ENCODE results near the gene PPP1R10. TPM values are rescaled to one million over a fixed set of nuclear protein-coding genes. Genes with fewer than 3 reads are reported as not detected.
"Not testable (repeated sequence)": the region's sequence is repeated elsewhere in the genome, so short reads cannot be mapped to it uniquely, and the experiment has no call there.

The PPP1R10 gene
- total and polyA plus RNA-seq, 2 donors: 18.2 to 25.6 TPM

- peaks cover 17% of the 10 kb centered on the region for H3K36me3 ChIP-seq (ENCODE audit: insufficient read depth)
- DNase-seq (ENCODE audit: extremely low spot score): no peak
- no peak overlapping the region for H3K27ac ChIP-seq (ENCODE audit: low read depth)
- no peaks in the 10 kb centered on the region for H3K4me1 ChIP-seq (ENCODE audit: insufficient read depth)
- 66% methylated on average over 13 of the region's 13 CpGs for WGBS
- no peak overlapping the region for H3K4me3 ChIP-seq (ENCODE audit: low read depth, low read length)
Measured at GRCh38 chr6:30599625-30600324, 17.3 kb downstream of the PPP1R10 start.

GRCh38 chr6:30598912-30599624 is 18.0 kb downstream of the PPP1R10 start:
- H3K4me1 ChIP-seq (ENCODE audit: insufficient read depth): no peaks in the 10 kb centered on the region
- H3K36me3 ChIP-seq (ENCODE audit: insufficient read depth): peaks cover 11% of the 10 kb centered on the region
- 67% methylated on average over 12 of the region's 12 CpGs for WGBS
- no peak overlapping the region for H3K4me3 ChIP-seq (ENCODE audit: low read depth, low read length)
- DNase-seq (ENCODE audit: extremely low spot score): no peak
- no peak overlapping the region for H3K27ac ChIP-seq (ENCODE audit: low read depth)

GRCh38 chr6:30597315-30598144 is 19.5 kb downstream of the PPP1R10 start:
- not testable (repeated sequence) for H3K4me3 ChIP-seq (ENCODE audit: low read depth, low read length); H3K4me1 ChIP-seq (ENCODE audit: insufficient read depth); H3K36me3 ChIP-seq (ENCODE audit: insufficient read depth); DNase-seq (ENCODE audit: extremely low spot score); H3K27ac ChIP-seq (ENCODE audit: low read depth)
- WGBS: 76% methylated on average over 15 of the region's 15 CpGs

GRCh38 chr6:30592287-30592686 is 24.8 kb downstream of the PPP1R10 start:
- Histone ChIP-seq H3K4me1 (ENCODE audit: insufficient read depth) (no peaks in the 10 kb centered on the region), H3K4me3 (ENCODE audit: low read depth, low read length) (no peak overlapping the region), H3K27ac (ENCODE audit: low read depth) (no peak overlapping the region), H3K36me3 (ENCODE audit: insufficient read depth) (no peaks in the 10 kb centered on the region)
- DNase-seq (ENCODE audit: extremely low spot score): no peak
- WGBS: 97% methylated on average over 1 of the region's 1 CpG

GRCh38 chr6:30591008-30591407 is 26.0 kb downstream of the PPP1R10 start:
- Histone ChIP-seq H3K27ac (ENCODE audit: low read depth) (peak overlapping the region; percentile 24), H3K36me3 (ENCODE audit: insufficient read depth) (no peaks in the 10 kb centered on the region)
- DNase-seq (ENCODE audit: extremely low spot score): peak; percentile 84

GRCh38 chr6:30590509-30590908 is 26.5 kb downstream of the PPP1R10 start:
- 81% methylated on average over 8 of the region's 8 CpGs for WGBS
- Histone ChIP-seq H3K27ac (ENCODE audit: low read depth) (peak overlapping the region; percentile 40), H3K36me3 (ENCODE audit: insufficient read depth) (no peaks in the 10 kb centered on the region), H3K4me1 (ENCODE audit: insufficient read depth) (no peaks in the 10 kb centered on the region), H3K4me3 (ENCODE audit: low read depth, low read length) (no peak overlapping the region)
- no peak for DNase-seq (ENCODE audit: extremely low spot score)

More at GRCh38 chr6:30591008-30591407, 26.0 kb downstream of the PPP1R10 start:
- 63% methylated on average over 1 of the region's 1 CpG for WGBS
- Histone ChIP-seq H3K4me3 (ENCODE audit: low read depth, low read length) (no peak overlapping the region), H3K4me1 (ENCODE audit: insufficient read depth) (no peaks in the 10 kb centered on the region)

- 90% methylated on average over 15 of the region's 15 CpGs for WGBS
- H3K36me3 ChIP-seq (ENCODE audit: insufficient read depth): peaks cover 3% of the 10 kb centered on the region
- no peak for DNase-seq (ENCODE audit: extremely low spot score)
Measured at GRCh38 chr6:30589754-30590358, 27.2 kb downstream of the PPP1R10 start.

GRCh38 chr6:30583921-30584320 is 33.1 kb downstream of the PPP1R10 start:
- no peak for DNase-seq (ENCODE audit: extremely low spot score)
- Histone ChIP-seq H3K36me3 (ENCODE audit: insufficient read depth) (peaks cover 24% of the 10 kb centered on the region), H3K27ac (ENCODE audit: low read depth) (no peak overlapping the region), H3K4me1 (ENCODE audit: insufficient read depth) (no peaks in the 10 kb centered on the region), H3K4me3 (ENCODE audit: low read depth, low read length) (no peak overlapping the region)
- WGBS: 93% methylated on average over 5 of the region's 5 CpGs

More at GRCh38 chr6:30589754-30590358, 27.2 kb downstream of the PPP1R10 start:
- Histone ChIP-seq H3K27ac (ENCODE audit: low read depth) (peak overlapping the region; percentile 40), H3K4me1 (ENCODE audit: insufficient read depth) (no peaks in the 10 kb centered on the region), H3K4me3 (ENCODE audit: low read depth, low read length) (no peak overlapping the region)

GRCh38 chr6:30578051-30578450 is 39.0 kb downstream of the PPP1R10 start:
- Histone ChIP-seq H3K27ac (ENCODE audit: low read depth) (no peak overlapping the region), H3K4me3 (ENCODE audit: low read depth, low read length) (no peak overlapping the region), H3K36me3 (ENCODE audit: insufficient read depth) (peaks cover 5% of the 10 kb centered on the region), H3K4me1 (ENCODE audit: insufficient read depth) (no peaks in the 10 kb centered on the region)
- 97% methylated on average over 8 of the region's 8 CpGs for WGBS
- no peak for DNase-seq (ENCODE audit: extremely low spot score)

GRCh38 chr6:30573113-30573512 is 43.9 kb downstream of the PPP1R10 start:
- Histone ChIP-seq H3K27ac (ENCODE audit: low read depth) (no peak overlapping the region), H3K4me1 (ENCODE audit: insufficient read depth) (peaks cover 2% of the 10 kb centered on the region), H3K36me3 (ENCODE audit: insufficient read depth) (no peaks in the 10 kb centered on the region), H3K4me3 (ENCODE audit: low read depth, low read length) (no peak overlapping the region)
- 66% methylated on average over 4 of the region's 4 CpGs for WGBS
- no peak for DNase-seq (ENCODE audit: extremely low spot score)

GRCh38 chr6:30572148-30572547 is 44.9 kb downstream of the PPP1R10 start:
- DNase-seq (ENCODE audit: extremely low spot score): no peak
- Histone ChIP-seq H3K27ac (ENCODE audit: low read depth) (no peak overlapping the region), H3K36me3 (ENCODE audit: insufficient read depth) (no peaks in the 10 kb centered on the region), H3K4me3 (ENCODE audit: low read depth, low read length) (peak overlapping the region; percentile 54), H3K4me1 (ENCODE audit: insufficient read depth) (peaks cover 2% of the 10 kb centered on the region)

- Histone ChIP-seq H3K36me3 (ENCODE audit: insufficient read depth) (no peaks in the 10 kb centered on the region), H3K4me3 (ENCODE audit: low read depth, low read length) (peak overlapping the region; percentile 54), H3K27ac (ENCODE audit: low read depth) (no peak overlapping the region), H3K4me1 (ENCODE audit: insufficient read depth) (peaks cover 2% of the 10 kb centered on the region)
- no peak for DNase-seq (ENCODE audit: extremely low spot score)
- WGBS: under 1% methylated on average over 8 of the region's 8 CpGs
Measured at GRCh38 chr6:30571762-30572082, 45.3 kb downstream of the PPP1R10 start.

- WGBS: under 1% methylated on average over 59 of the region's 59 CpGs
- Histone ChIP-seq H3K4me1 (ENCODE audit: insufficient read depth) (peaks cover 2% of the 10 kb centered on the region), H3K36me3 (ENCODE audit: insufficient read depth) (no peaks in the 10 kb centered on the region), H3K4me3 (ENCODE audit: low read depth, low read length) (peak within 1 kb of the TSS; percentile 54), H3K27ac (ENCODE audit: low read depth) (peak within 1 kb of the TSS; percentile 95)
- DNase-seq (ENCODE audit: extremely low spot score): peak; percentile 88
Measured at GRCh38 chr6:30571075-30571761, 45.8 kb downstream of the PPP1R10 start, which contains the start of gene ABCF1. Gene ABCF1, plus strand, starts transcription at chr6:30571442. Its CDS starts 46 bp downstream, at chr6:30571488.

All from urinary bladder (tissue), 4 donors.